ENCODE data around the gene COL3A1.
A peak's percentile ranks its signal among the peaks of the same experiment; 100 is the strongest.

DNA sequence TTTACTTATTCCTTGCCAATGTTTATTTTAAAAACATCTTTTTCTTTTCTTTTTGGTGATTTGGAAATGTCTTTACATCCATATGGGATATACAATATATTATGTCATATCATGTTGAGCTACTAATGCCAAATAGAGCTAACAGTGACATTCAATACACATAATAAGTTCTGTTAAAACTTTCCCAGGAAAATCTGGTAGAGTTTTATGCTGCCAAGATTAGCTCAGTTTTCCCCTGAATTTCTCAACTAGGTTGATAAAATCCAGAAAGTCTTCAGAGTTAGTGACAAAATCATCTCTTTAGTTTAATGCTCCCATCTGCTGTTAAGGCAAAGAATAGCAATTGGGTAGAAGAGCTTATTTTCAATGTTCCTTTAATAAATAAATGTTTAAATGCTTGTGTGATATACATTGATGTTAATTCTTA is 9.9 kb downstream of the COL3A1 start:
- TF ChIP-seq, protein P1, sequence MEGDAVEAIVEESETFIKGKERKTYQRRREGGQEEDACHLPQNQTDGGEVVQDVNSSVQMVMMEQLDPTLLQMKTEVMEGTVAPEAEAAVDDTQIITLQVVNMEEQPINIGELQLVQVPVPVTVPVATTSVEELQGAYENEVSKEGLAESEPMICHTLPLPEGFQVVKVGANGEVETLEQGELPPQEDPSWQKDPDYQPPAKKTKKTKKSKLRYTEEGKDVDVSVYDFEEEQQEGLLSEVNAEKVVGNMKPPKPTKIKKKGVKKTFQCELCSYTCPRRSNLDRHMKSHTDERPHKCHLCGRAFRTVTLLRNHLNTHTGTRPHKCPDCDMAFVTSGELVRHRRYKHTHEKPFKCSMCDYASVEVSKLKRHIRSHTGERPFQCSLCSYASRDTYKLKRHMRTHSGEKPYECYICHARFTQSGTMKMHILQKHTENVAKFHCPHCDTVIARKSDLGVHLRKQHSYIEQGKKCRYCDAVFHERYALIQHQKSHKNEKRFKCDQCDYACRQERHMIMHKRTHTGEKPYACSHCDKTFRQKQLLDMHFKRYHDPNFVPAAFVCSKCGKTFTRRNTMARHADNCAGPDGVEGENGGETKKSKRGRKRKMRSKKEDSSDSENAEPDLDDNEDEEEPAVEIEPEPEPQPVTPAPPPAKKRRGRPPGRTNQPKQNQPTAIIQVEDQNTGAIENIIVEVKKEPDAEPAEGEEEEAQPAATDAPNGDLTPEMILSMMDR (IDR thresholded peaks at IDR 0.05), result peak in 1 of 4 experiments; percentile 30
- TF ChIP-seq POLR2A (IDR thresholded peaks at IDR 0.05) (no peak), POLR2AphosphoS5 (IDR thresholded peaks at IDR 0.05) (no peak)
